GDM1 (cell line): ENCODE measurements around the gene SEMA4C.

Experiments
- DNase-seq: peaks from one replicate; lab custom pipeline; 2025; lab: John Stamatoyannopoulos, UW

The SEMA4C gene

DNA sequence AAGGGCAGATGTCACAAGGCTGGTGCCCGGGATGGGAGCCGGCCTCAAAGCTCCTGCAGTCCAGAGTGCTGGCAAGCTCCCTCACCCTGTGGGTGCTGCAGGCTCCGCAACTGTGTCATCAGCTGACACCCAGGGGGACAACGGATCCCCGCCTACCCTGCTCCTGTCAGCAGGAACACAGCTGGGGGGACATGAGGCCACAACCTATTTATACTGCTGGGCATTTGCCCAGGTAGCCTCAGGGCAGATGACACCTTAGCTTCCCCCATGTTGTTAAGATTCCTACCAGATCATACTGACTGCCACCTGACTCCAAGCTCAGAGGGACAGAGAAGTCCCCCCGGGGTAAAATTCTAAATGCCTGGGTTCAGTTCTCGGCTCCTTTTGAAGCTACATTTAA lies 27.3 kb downstream of the SEMA4C start:
- no peak for DNase-seq

DNA sequence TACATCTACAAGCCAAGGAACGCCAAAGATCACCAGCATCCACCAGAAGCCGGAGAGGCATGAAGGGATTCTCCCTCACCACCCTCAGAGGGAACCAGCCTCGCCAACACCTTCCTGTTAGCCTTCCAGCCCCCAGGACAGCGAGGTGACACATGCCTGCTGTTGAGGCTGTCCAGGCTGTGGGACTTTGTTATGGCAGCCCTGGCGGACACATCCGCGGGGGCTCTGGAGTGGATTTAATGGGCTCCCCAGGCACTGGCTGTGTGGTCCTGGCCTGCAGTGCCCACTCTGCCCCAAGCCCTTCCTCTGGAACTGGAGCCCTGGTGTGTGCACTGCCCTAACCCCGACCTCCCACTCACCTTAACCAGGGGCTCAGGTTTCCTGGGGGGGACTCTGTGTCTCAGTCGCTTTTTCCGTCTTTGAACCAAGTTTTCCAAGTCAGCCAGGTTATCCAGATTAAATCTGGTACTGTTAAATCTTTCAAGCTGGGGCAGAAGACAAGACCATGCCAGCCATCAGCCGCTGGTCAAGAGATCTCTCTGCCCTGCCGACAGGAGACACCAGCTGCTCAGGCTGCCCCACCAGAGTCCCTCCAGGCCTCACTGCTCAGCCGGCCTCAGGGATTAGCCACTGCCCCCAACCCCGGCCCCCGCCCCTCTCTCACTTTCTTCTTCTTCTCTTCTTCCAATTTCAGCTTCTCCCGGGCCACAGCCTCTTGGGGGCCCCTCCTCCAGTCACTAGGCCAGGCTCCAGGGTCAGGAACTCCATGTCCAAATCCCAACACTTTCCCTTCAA lies 28.0 kb downstream of the SEMA4C start:
- no peak for DNase-seq

DNA sequence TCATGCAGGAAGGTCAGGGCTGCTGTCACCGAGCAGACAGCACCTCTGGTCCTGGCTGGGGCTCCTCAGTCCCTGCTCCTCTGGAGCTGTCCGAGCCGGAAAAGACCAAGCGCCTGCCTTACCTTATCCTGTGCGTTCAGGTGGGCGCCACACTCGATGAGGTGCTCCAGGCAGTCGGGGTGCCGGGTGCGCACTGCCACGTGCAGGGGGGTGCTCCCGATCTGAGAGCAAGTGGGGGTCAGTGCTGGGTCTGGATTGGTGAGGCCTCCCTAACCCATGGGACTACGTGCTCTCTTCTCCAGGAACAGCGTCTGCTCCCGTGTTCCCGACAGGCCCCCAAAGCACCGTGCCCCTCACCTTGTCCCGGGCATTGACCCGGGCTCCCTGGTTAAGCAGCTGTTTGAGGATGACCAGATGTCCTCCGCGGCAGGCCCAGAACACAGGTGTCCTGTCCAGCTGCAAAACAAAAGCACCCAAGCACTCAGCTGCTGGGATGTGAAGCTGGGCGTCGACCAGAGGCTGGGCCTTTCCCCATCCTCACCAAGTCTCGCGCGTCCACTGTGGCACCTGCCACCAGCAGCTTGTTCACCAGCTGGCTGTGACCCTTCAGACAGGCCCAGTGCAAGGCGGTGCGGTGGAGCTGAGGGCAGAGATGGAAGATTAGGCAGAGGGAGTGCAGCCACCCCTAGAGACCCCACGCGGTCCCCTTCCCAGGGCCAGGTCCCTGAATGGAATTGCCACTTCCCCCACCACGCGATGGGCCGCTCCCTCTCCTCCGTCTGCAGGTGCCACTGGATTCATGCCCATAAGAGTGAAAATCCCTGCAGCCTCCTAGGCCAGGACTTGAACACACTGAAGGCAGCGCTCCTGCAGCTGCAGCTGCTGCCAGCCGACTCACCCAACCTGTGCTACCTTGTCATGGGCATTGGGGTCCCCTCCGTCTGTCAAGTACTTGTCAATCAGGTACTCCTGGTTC lies 29.7 kb downstream of the SEMA4C start:
- no peak for DNase-seq

GRCh38 chr2:96839293-96839874 lies 30.5 kb downstream of the SEMA4C start:
- no peak for DNase-seq

DNA sequence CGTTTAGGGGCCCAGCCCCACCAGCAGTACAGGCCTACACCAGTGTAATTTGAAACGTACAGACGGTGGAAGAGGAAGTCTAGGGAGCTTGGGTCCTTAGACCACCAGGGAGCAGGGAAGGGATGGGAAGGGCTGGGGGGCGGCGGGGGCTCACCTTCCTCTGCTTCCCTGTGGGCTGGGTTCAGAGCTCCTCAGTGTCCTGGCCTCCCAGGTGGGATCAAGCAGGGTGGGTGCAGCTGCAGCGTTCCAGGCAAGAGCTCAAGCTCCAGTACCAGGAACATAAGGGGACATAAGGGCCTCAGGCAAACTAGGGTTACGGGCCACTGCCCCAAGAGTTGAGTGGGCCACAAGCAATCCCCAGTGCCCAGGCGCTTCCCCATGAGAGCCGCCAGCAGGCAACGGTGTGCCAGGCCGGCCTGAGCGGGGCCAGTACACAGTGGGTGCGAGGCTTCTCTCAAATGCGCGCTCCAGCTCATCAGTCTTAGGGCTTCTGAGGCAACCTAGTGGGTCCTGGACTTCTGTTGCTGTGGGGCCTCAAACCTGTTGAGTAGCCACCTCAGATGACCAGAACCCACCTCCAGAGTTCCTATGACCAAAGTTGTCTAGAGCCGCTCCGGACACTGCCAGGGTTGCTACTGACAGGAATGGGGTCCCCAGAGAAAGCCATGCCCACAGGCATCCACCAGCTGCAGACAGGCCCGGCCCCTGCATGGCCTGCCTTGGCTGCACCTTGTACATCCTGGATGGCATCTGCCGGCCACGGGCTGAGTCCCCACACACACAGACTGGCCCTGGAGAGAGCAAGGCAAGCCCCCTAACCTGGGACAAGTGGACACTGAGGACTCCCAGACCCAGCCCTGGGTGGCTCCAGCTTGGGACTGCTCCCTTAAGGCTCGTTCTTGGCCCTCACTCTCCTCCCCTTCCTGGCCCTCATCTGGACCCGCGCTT lies 31.3 kb downstream of the SEMA4C start:
- no peak for DNase-seq

DNA sequence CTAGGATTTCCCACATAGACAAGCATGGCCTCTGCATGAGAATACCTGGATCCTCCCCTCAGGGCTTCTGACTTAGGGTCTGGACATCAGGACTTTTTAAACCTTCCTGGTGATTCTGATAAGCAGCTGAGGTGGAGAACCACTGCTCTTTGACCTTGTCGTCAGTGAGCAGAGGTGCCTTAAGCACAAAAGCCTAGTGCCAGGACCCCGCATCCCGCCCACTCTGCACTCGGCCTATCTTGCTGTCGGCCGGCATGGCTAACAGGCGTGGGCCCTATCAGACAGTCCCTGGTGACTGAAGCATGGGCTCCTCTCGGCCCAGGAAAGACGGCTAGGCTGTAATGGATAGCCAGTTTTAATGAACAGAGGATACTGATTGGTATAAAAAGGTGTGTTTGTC lies 32.3 kb downstream of the SEMA4C start:
- no peak for DNase-seq

GRCh38 chr2:96835830-96836229 lies 34.0 kb downstream of the SEMA4C start:
- no peak for DNase-seq

DNA sequence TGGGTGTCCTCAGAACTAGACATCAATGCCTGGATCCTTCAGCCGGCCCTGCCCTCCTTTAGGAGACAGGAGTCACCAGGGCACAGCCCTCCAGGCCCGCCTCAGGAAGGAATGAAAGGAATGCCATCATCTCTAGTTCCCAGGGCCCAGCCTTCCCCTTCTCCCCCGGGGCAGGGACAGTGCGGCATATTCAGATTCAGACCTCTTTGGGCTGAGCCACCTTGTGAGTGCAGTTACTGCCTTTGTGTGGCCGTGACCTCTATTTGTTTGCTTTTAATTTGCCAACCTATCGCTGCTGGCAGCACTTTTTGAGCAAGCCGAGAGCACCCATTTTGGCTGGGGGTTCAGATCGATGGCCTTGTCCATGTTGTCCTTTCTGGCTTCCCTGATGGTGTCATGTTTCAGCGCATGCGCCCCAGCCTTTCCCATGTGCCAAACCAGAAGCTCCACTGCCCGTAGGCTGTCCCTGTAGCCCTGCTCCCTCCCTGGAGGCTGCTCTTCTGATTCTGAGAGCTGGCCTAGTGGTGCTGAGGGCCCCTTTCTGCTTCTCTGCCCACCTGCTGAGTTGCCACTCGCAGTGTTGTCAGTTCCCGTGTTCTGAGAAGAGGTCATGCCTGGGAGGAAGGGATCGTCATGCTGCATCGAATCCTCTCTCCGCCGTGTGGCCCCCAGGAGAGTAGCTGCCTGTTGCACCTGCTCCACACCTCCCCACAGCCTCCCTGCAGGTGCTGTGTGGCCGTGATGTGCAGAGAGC lies 36.9 kb downstream of the SEMA4C start:
- no peak for DNase-seq

- DNase-seq: no peak
Measured at GRCh38 chr2:96832408-96832753, 37.5 kb downstream of the SEMA4C start.

GRCh38 chr2:96831679-96832078 lies 38.2 kb downstream of the SEMA4C start:
- no peak for DNase-seq

GRCh38 chr2:96830044-96830562 lies 39.8 kb downstream of the SEMA4C start:
- DNase-seq: no peak

DNA sequence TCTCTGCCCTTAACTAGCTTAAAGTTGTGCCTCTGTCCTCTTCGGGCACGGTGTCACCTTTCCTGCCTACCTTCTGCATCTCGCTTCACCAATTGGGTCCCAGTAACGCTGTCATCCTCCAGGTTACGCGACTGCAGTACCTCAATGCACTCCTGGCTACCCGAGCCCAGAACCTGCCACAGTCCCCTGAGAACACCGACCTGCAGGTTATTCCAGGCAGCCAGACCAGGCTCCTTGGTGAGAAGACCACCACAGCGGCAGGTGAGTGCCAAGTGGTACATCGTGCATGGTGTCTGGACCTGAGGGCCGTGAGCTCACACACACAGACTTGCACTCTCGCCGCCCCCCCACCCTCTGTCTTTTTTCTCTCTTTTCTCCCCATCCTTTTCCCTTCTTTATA lies 41.0 kb downstream of the SEMA4C start:
- no peak for DNase-seq

GRCh38 chr2:96828436-96828835 lies 41.4 kb downstream of the SEMA4C start:
- DNase-seq: no peak

DNA sequence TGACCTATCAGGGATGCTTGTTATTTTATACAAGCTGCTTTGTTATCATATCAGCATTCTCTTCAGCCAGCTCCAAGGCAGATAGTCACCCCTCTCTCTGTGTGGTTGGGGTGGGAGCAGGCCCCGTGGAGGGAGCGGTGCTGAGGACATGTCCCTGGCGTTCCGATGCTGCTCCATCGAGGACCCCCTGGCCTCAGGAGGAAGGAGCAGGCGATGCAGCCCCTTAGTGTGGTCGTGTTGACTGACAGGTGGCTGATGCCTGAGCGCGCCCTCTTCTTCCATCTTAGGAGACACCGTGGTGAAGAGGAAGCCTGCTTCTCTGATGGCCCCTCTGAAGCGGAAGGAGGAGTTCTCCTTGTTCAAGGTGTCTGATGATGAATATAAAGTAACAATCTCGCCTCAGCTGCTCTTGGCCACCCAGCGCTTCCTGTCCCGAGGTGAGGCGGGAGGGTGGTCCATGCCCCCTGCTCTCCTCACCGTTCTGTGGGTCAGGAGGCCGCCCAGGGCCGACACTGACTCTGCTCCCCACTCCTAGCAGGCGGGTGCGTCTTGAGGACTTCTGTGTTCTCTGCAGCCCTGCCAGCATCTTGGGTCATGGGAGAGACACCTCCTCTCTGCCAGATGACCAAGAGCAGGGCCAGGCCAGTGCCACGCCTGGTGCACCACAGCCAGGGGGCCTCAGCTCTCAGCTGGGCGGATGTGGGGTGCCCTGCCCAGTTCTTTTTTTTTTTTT lies 43.2 kb downstream of the SEMA4C start:
- DNase-seq: no peak

GRCh38 chr2:96825057-96825456 lies 44.8 kb downstream of the SEMA4C start:
- DNase-seq: no peak

- DNase-seq: no peak
Measured at GRCh38 chr2:96824079-96824870, 45.6 kb downstream of the SEMA4C start.

DNA sequence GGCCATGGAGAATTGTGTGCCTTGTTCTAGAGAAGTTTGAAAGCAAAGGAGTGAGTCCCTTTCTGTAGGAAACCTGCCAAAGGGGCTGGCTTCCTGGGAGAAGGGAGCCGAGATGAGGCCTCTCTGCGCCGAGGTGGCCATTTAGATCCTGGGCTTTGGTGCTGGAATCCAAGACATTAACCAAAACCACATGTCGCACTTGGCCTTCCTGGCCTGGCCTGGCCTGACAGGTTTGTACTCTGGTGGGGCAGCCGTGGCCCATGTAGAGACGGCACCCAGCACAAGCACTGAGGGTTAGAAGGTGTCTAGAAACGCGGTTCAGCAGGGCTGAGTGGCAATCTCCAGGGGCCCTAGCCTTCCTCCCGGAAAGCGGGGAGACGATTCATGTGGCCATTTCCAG lies 46.7 kb downstream of the SEMA4C start:
- no peak for DNase-seq

DNA sequence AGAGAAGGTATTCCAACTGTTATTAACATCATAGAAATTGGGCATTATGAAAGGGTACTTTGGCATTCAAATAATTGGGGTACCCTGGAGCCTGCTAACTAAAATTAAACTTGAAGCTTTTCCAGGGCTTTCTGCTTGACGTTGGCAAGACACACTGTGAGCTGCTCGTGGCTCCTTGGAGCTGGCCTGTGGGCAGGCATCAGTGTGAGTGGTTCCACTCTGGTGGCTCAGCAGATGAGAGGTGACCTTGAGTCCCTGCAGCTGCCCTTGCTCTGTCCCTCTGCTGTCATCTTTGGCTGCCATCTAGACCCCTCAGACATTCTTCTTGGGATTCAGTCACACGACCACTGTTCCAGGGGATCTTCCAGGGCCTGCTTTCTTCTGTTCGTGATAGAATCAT lies 47.1 kb downstream of the SEMA4C start:
- no peak for DNase-seq

- no peak for DNase-seq
Measured at GRCh38 chr2:96821113-96821675, 48.7 kb downstream of the SEMA4C start.
